HepG2 (cell line): ENCODE results near the gene SIRPB2. TPM values are rescaled to one million over a fixed set of nuclear protein-coding genes. Genes with fewer than 3 reads are reported as not detected.

ENCODE experiments used
- ATAC-seq: fragments of 200-7000 bp; cut with Tn5 transposase; 3 replicates; pipeline ENCODE4 v1.9.1; 2020; ENCODE audit warnings: mild to moderate bottlenecking, moderate library complexity
- BruUV-seq: library from RNA; stranded (reverse); fragments of 400-500 nt; replicated peaks from 2 replicates; lab custom pipeline; 2021; lab: Mats Ljungman, UMichigan
- CTCF ChIA-PET: fragments of 300-600 bp; formaldehyde crosslinking; extraction: SDS; loops from one replicate; lab custom pipeline; 2021; ENCODE audit warnings: low total read pairs, inconsistent platforms, low intra/inter-chr PET ratio; lab: Yijun Ruan, JAX
- POLR2A ChIA-PET: fragments of 350-600 bp; sonication (Branson Sonifier 250); formaldehyde crosslinking; loops from one replicate; lab custom pipeline; 2020; ENCODE audit warnings: antibody characterized with exemption, inconsistent platforms; lab: Yijun Ruan, JAX
- DNase-seq: peaks from one replicate; pipeline ENCODE4 v3.0.0-alpha.2; 2015; ENCODE audit warnings: low spot score
- FAIRE-seq: peaks from 3 replicates; lab custom pipeline; 2011; peaks lifted over from hg19 to GRCh38; lab: Jason Lieb, UNC
- H2AFZ ChIP-seq: one replicate; pipeline ENCODE4 v1.6.1; 2011; ENCODE audit warnings: low read length, inconsistent platforms
- H3K27ac ChIP-seq: fragments of 300-600 bp; 3 replicates; pipeline ENCODE4 v1.8.0; 2011; ENCODE audit warnings: mixed run types, mild to moderate bottlenecking, mixed read lengths, low read length, inconsistent platforms; ENCODE audit not compliant: insufficient read depth; ENCODE audit errors: extremely low read length
- H3K27me3 ChIP-seq, 2 experiments: fragments of 200-600 bp in 1 of 2; 2 replicates in 1 of 2; 3 replicates in 1 of 2; pipeline versions ENCODE4 v1.6.0 to v1.8.0; 2011; ENCODE audit warnings: low read length in 2 of 2, mild to moderate bottlenecking in 2 of 2, moderate library complexity in 2 of 2, inconsistent platforms in 1 of 2; ENCODE audit not compliant: insufficient read depth in 2 of 2, control insufficient read depth in 1 of 2
- H3K36me3 ChIP-seq, 2 experiments: fragments of 200-600 bp in 1 of 2; replicated peaks in 1 of 2; 2 replicates in 1 of 2; 3 replicates in 1 of 2; pipeline versions ENCODE4 v1.5.1 to v1.8.0; 2011; ENCODE audit warnings: low read length in 2 of 2, inconsistent platforms in 1 of 2; ENCODE audit not compliant: insufficient read depth in 2 of 2, control insufficient read depth in 1 of 2
- H3K4me1 ChIP-seq: 2 replicates; pipeline ENCODE4 v1.5.1; 2012; ENCODE audit warnings: low read length, inconsistent platforms; ENCODE audit not compliant: insufficient read depth
- H3K4me2 ChIP-seq: 2 replicates; pipeline ENCODE4 v1.6.0; 2011; ENCODE audit warnings: low read depth, low read length, inconsistent platforms
- H3K4me3 ChIP-seq, 3 experiments: fragments of 200-600 bp in 1 of 3; sonication (generic), shearing (Covaris generic) in 1 of 3; replicated peaks in 1 of 3; 2 replicates each; pipeline ENCODE4 v1.5.1; 2011 to 2016; ENCODE audit warnings: low read length in 3 of 3, inconsistent platforms in 2 of 3, low read depth in 2 of 3, mild to moderate bottlenecking in 2 of 3, control low read depth in 1 of 3, mixed read lengths in 1 of 3; ENCODE audit not compliant: insufficient read depth in 1 of 3
- H3K79me2 ChIP-seq: one replicate; pipeline ENCODE4 v1.6.1; 2011; ENCODE audit warnings: low read length, inconsistent platforms; ENCODE audit not compliant: insufficient read depth
- H3K9ac ChIP-seq: 2 replicates; pipeline ENCODE4 v1.6.0; 2011; ENCODE audit warnings: mild to moderate bottlenecking, low read depth, low read length, inconsistent platforms; ENCODE audit not compliant: insufficient read depth
- H3K9me3 ChIP-seq: 2 replicates; pipeline ENCODE4 v1.5.1; 2012; ENCODE audit warnings: mild to moderate bottlenecking, low read length
- H4K20me1 ChIP-seq: 2 replicates; pipeline ENCODE4 v1.6.0; 2011; ENCODE audit warnings: inconsistent platforms, mild to moderate bottlenecking, low read length, moderate library complexity; ENCODE audit not compliant: insufficient read depth
- ATF7 ChIP-seq, 2 experiments: fragments of 450-650 bp in 1 of 2; sonication (generic) in 1 of 2; formaldehyde crosslinking in 1 of 2; IDR thresholded peaks; 2 replicates each; pipeline versions ENCODE4 v1.4.0 to v1.6.1; 2016 to 2020; ENCODE audit warnings: antibody characterized with exemption in 1 of 2, mild to moderate bottlenecking in 1 of 2, missing genetic modification reagents in 1 of 2
- GZF1 ChIP-seq: sonication (generic); formaldehyde crosslinking; IDR thresholded peaks from 2 replicates; pipeline ENCODE4 v1.5.1; 2020; ENCODE audit warnings: mild to moderate bottlenecking, missing genetic modification reagents
- KDM6A ChIP-seq: IDR thresholded peaks from 2 replicates; pipeline ENCODE4 v1.6.1; 2016; ENCODE audit warnings: low read depth
- LCORL ChIP-seq, 2 experiments: fragments of 450-650 bp in 1 of 2; sonication (generic) in 1 of 2; formaldehyde crosslinking in 1 of 2; IDR thresholded peaks; 2 replicates each; pipeline versions ENCODE4 v1.5.0 to v1.6.1; 2017 to 2020; ENCODE audit warnings: antibody characterized with exemption in 1 of 2, missing genetic modification reagents in 1 of 2
- PAF1 ChIP-seq: IDR thresholded peaks from 2 replicates; pipeline ENCODE4 v1.6.1; 2016; ENCODE audit warnings: missing genetic modification reagents, missing compliant biosample characterization
- SETDB1 ChIP-seq: sonication (generic); formaldehyde crosslinking; IDR thresholded peaks from 2 replicates; pipeline ENCODE4 v1.5.1; 2020; ENCODE audit warnings: missing genetic modification reagents, mild to moderate bottlenecking, borderline replicate concordance
- TSC22D2 ChIP-seq: sonication (generic); formaldehyde crosslinking; IDR thresholded peaks from 2 replicates; pipeline ENCODE4 v1.5.1; 2020; ENCODE audit warnings: missing genetic modification reagents, mild to moderate bottlenecking, borderline replicate concordance
- ZBTB38 ChIP-seq: sonication (generic); formaldehyde crosslinking; IDR thresholded peaks from 2 replicates; pipeline ENCODE4 v1.5.1; 2020; ENCODE audit warnings: mild to moderate bottlenecking, missing genetic modification reagents
- ZSCAN25 ChIP-seq: sonication (generic); formaldehyde crosslinking; IDR thresholded peaks from 2 replicates; pipeline ENCODE4 v1.8.0; 2022; ENCODE audit warnings: mild to moderate bottlenecking, missing genetic modification reagents
- WGBS: methylation state at CpG from one replicate; pipeline ENCODE4 v1.1.6; 2017; ENCODE audit warnings: low lambda C conversion rate; 5-methylcytosine and 5-hydroxymethylcytosine counted together
- in situ Hi-C: cut with HindIII; loops from 2 replicates; pipeline ENCODE4 v1.10.0; 2017; ENCODE audit warnings: low pct_unique_long_range_greater_than_20kb; ENCODE audit not compliant: extremely low pct_ligation_motif_present
- intact Hi-C: fragments of 100-400 bp; cut with micrococcal nuclease; formaldehyde crosslinking; loops from one replicate; pipeline ENCODE4 v1.10.0; 2022; ENCODE audit not compliant: unreplicated experiment
- polyA plus RNA-seq, 8 experiments: library from polyadenylated mRNA; depleted of rRNA in 3 of 8; stranded (reverse) in 7 of 8; unstranded in 1 of 8; fragments of >200 nt; fragmentation: Illumina TruSeq in 4 of 8; extraction: Trizol in 4 of 8; gene quantifications; 2 replicates each; pipeline versions ENCODE4 v1.2.1 to v1.2.3, GENCODE V29; 2011 to 2016; ENCODE audit warnings: low read depth in 4 of 8, missing spikeins in 1 of 8, mixed read lengths in 1 of 8; ENCODE audit not compliant: insufficient read depth in 1 of 8
- total RNA-seq, 5 experiments: library from RNA; depleted of rRNA; stranded (reverse); fragments of >200 nt; fragmentation: Illumina TruSeq; extraction: Trizol; gene quantifications; 2 replicates each; pipeline ENCODE4 v1.2.3, GENCODE V29; 2016; ENCODE audit warnings: low read depth in 1 of 5
- TF ChIP-seq, protein P1 (sequence below): sonication (generic); formaldehyde crosslinking; IDR thresholded peaks from 2 replicates; pipeline ENCODE4 v1.5.0; 2020; ENCODE audit warnings: missing genetic modification reagents, mild to moderate bottlenecking, borderline replicate concordance
- TF ChIP-seq, protein P2 (sequence below): sonication (generic); formaldehyde crosslinking; IDR thresholded peaks from 2 replicates; pipeline ENCODE4 v1.4.0; 2020; ENCODE audit warnings: mild to moderate bottlenecking, low read depth, missing genetic modification reagents
- TF ChIP-seq, protein P3 (sequence below): sonication (generic); formaldehyde crosslinking; IDR thresholded peaks from 2 replicates; pipeline ENCODE4 v1.4.0; 2020; ENCODE audit warnings: missing genetic modification reagents, mild to moderate bottlenecking, borderline replicate concordance
- TF ChIP-seq, protein P4 (sequence below): sonication (generic); formaldehyde crosslinking; IDR thresholded peaks from 2 replicates; pipeline ENCODE4 v1.5.0; 2020; ENCODE audit warnings: mild to moderate bottlenecking, missing genetic modification reagents

SIRPB2 gene
- total and polyA plus RNA-seq, 2 of the 13 experiments (the other 11 are each of a cell fraction or from before 2014, with no cell fraction given): not detected

DNA sequence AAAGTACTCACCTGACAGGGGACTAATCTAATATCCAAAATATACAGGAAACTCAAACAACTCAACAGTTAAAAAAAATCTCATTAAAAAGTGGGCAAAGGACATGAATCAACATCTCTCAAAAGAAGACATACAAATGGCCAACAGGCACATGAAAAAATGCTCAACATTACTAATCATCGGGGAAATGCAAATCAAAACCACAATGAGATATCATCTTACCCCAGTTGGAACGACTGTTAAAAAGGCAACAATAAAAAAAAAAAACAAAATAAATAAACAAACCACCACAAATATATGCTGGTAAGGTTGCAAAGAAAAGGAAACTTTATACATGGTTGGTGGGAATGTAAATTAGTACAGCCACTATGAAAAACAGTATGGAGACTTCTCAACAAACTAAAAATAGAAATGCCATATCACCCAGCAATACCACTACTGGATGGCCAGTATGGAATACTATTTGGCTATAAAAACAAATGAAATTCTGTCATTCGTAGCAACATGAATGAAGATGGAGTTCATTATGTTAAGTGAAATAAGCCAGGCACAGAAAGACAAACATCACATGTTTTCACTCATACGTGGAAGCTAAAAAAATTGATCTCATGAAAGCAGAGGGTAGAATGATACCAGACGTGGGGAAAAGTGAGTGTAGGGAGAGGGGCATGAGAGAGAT, 6.6 kb downstream of the SIRPB2 start (continued):
- TF ChIP-seq LCORL (IDR thresholded peaks at IDR 0.05) (no peak), LCORL (CRISPR knock-in tag; IDR thresholded peaks at IDR 0.05) (no peak), PAF1 (CRISPR knock-in tag) (no peak), ZBTB38 (no peak), SETDB1 (no peak)
- TF ChIP-seq, protein P1, sequence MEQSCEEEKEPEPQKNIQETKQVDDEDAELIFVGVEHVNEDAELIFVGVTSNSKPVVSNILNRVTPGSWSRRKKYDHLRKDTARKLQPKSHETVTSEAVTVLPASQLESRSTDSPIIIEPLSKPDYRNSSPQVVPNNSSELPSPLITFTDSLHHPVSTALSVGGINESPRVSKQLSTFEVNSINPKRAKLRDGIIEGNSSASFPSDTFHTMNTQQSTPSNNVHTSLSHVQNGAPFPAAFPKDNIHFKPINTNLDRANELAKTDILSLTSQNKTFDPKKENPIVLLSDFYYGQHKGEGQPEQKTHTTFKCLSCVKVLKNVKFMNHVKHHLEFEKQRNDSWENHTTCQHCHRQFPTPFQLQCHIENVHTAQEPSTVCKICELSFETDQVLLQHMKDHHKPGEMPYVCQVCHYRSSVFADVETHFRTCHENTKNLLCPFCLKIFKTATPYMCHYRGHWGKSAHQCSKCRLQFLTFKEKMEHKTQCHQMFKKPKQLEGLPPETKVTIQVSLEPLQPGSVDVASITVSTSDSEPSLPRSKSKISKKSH (CRISPR knock-in tag): no peak
- TF ChIP-seq, protein P2, sequence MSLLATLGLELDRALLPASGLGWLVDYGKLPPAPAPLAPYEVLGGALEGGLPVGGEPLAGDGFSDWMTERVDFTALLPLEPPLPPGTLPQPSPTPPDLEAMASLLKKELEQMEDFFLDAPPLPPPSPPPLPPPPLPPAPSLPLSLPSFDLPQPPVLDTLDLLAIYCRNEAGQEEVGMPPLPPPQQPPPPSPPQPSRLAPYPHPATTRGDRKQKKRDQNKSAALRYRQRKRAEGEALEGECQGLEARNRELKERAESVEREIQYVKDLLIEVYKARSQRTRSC: no peak

DNA sequence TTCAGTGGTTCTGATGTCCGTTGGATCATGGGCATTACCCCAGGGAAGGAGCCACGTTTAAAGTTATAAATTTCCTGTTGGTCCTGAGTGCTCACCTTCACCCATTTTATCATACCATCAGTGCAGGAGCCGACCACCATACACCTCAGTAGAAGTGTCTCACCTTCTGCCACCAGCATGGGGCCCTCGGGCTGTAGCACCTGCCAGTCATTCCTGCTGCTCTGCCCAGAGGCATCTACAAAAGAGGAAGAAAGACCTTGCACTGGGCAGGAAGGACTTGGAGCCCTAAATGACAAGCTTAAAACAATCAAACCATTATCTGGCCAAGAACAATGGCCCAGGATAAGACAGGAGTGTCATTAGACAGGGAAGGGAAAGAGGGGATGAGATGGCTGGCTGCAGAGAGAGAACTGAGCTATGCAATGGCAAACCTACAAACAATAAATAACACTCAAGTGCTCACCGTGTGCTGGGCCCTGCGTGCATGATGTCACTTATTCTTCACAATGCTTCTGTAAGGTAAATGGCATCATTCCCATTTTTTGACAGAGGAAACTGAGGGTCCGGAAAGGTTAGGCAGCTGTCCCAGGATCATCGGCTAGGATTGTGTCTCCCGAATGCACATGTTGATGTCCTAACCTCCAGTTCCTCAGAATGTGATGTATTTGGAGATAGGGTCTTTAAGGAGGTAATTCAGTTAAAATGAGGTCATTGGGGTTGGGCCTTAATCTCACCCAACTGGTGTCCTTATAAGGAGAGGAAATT, 11.2 kb downstream of the SIRPB2 start:
- in situ Hi-C loops: no loop called here
- no peak overlapping the region for H3K27ac ChIP-seq
- no peak overlapping the region for H3K4me3 ChIP-seq
- WGBS: 12% methylated on average over 9 of the region's 9 CpGs
- no peaks in the 10 kb centered on the region for H3K4me1 ChIP-seq
- TF ChIP-seq ZSCAN25 (CRISPR knock-in tag) (no peak), ATF7 (IDR thresholded peaks at IDR 0.05) (peak; percentile 66), ATF7 (CRISPR knock-in tag; IDR thresholded peaks at IDR 0.05) (no peak), GZF1 (CRISPR knock-in tag) (no peak), TSC22D2 (CRISPR knock-in tag) (no peak), KDM6A (CRISPR knock-in tag) (no peak)
- TF ChIP-seq, protein P3, sequence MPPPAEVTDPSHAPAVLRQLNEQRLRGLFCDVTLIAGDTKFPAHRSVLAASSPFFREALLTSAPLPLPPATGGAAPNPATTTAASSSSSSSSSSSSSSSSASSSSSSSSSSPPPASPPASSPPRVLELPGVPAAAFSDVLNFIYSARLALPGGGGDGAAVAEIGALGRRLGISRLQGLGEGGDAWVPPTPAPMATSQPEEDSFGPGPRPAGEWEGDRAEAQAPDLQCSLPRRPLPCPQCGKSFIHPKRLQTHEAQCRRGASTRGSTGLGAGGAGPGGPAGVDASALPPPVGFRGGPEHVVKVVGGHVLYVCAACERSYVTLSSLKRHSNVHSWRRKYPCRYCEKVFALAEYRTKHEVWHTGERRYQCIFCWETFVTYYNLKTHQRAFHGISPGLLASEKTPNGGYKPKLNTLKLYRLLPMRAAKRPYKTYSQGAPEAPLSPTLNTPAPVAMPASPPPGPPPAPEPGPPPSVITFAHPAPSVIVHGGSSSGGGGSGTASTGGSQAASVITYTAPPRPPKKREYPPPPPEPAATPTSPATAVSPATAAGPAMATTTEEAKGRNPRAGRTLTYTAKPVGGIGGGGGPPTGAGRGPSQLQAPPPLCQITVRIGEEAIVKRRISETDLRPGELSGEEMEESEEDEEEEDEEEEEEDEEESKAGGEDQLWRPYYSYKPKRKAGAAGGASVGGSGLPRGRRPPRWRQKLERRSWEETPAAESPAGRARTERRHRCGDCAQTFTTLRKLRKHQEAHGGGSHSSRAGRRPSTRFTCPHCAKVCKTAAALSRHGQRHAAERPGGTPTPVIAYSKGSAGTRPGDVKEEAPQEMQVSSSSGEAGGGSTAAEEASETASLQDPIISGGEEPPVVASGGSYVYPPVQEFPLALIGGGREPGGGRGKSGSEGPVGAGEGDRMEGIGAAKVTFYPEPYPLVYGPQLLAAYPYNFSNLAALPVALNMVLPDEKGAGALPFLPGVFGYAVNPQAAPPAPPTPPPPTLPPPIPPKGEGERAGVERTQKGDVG (CRISPR knock-in tag): no peak
- TF ChIP-seq, protein P4, sequence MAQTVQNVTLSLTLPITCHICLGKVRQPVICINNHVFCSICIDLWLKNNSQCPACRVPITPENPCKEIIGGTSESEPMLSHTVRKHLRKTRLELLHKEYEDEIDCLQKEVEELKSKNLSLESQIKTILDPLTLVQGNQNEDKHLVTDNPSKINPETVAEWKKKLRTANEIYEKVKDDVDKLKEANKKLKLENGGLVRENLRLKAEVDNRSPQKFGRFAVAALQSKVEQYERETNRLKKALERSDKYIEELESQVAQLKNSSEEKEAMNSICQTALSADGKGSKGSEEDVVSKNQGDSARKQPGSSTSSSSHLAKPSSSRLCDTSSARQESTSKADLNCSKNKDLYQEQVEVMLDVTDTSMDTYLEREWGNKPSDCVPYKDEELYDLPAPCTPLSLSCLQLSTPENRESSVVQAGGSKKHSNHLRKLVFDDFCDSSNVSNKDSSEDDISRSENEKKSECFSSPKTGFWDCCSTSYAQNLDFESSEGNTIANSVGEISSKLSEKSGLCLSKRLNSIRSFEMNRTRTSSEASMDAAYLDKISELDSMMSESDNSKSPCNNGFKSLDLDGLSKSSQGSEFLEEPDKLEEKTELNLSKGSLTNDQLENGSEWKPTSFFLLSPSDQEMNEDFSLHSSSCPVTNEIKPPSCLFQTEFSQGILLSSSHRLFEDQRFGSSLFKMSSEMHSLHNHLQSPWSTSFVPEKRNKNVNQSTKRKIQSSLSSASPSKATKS (CRISPR knock-in tag): no peak
- TF ChIP-seq, all 625 proteins: peak for 1
- no TSS peak for BruUV-seq
- ATAC-seq (no peak), FAIRE-seq (no peak), DNase-seq (no peak)
- H3K27me3 ChIP-seq: peaks cover 6 to 46% of the 10 kb centered on the region in 2 experiments; a peak in 3 of 5 replicates
- H3K79me2 ChIP-seq: no peaks in the 10 kb centered on the region
- H4K20me1 ChIP-seq: no peaks in the 10 kb centered on the region
- H3K4me2 ChIP-seq: no peak overlapping the region
- no peaks in the 10 kb centered on the region for H3K9me3 ChIP-seq
- H2AFZ ChIP-seq: no peak overlapping the region
- intact Hi-C loops: no loop called here
- H3K9ac ChIP-seq: no peak overlapping the region
- ChIA-PET CTCF (no interaction called here), POLR2A (no interaction called here)
- H3K36me3 ChIP-seq: no peaks in the 10 kb centered on the region
